ENCODE measurements around the gene RTTN. TPM values are rescaled to one million over a fixed set of nuclear protein-coding genes. Genes with fewer than 3 reads are reported as not detected.

The RTTN gene
- total and polyA plus RNA-seq, 2 of the 13 experiments (the other 11 are each of a cell fraction or from before 2014, with no cell fraction given) = 5.4 to 18.7 TPM

DNA sequence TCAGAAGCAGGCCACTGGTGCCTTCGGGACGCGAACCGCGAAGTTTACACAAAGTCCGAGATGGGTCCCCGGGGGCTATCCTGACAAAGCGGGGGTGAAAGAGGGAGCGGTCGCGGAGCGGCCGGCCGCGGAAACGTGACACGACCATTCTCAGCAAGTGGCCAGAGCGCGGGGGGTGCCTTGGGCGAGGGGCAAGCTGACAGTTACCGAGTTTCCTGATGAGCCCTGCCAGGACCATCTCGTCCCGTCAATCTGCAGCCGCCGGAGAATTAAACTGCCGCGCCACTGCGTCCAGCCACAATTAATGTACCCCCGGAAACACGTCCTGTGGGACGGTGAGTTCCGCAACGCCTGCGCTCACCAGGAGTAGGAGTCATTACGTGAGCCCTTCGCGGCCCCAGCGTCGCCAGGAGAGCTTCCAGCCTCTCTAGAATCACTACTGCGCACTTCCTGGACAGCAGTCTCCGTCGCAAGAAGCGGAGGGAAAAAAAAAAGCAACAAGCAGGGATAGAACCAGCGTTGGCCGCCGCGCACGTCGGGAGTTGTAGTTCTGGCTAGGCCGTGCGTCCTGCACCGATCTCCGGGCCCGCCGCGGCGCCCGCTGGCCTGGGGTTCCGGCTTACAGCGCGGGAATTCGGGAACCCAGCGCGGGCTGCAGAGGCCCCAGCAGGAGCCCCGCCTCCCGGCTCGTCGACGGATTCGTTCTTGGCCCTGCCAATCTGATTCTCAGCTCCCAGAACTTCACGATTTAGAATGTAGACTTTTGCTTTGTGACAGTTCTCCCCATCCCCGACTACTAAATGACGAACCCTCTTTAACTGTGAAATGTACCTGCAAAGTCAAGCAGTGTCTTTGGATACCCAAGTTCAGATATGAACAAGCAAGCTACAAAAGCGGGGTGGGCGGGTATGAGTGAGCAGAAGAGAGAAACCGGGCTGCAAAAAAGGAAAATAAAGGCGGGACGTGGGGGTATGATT, at the start of gene RTTN (continued):
- no peak for TF ChIP-seq NPAS2 (CRISPR knock-in tag; IDR thresholded peaks at IDR 0.05; ENCODE audit: borderline replicate concordance)
- no peak for TF ChIP-seq CCAR2 (optimal IDR thresholded peaks at IDR 0.05; ENCODE audit: low read depth, low read length)
- TF ChIP-seq YY1 (IDR thresholded peaks at IDR 0.05; ENCODE audit: insufficient read depth, insufficient replicate concordance, low read depth, low read length) = peak; percentile 80
- peak; percentile 98 for TF ChIP-seq ZNF143 (CRISPR knock-in tag; IDR thresholded peaks at IDR 0.05)
- peak; percentile 96 for TF ChIP-seq ZNF414 (CRISPR knock-in tag; IDR thresholded peaks at IDR 0.05)
- TF ChIP-seq RERE (CRISPR knock-in tag; IDR thresholded peaks at IDR 0.05; ENCODE audit: low read depth) = 0 out of 2 replicates have a peak, but pooled peaks have one; percentile 18
- peak; percentile 46; the same call in 1 of the 2 replicates for TF ChIP-seq IRX3 (CRISPR knock-in tag; IDR thresholded peaks at IDR 0.05; ENCODE audit: borderline replicate concordance, low read depth)
- TF ChIP-seq SRSF9 (IDR thresholded peaks at IDR 0.05; ENCODE audit: borderline replicate concordance, insufficient read depth, low read depth, low read length, poor library complexity, severe bottlenecking) = no peak
- TF ChIP-seq SYNCRIP (IDR thresholded peaks at IDR 0.05; ENCODE audit: insufficient read depth, low read depth, low read length) = no peak
- no peak for TF ChIP-seq NFKBIZ (CRISPR knock-in tag; IDR thresholded peaks at IDR 0.05)
- TF ChIP-seq, protein P1, sequence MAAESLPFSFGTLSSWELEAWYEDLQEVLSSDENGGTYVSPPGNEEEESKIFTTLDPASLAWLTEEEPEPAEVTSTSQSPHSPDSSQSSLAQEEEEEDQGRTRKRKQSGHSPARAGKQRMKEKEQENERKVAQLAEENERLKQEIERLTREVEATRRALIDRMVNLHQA (CRISPR knock-in tag; IDR thresholded peaks at IDR 0.05) = no peak
- peak; percentile 43; the same call in 1 of the 2 replicates for TF ChIP-seq HNRNPUL1 (IDR thresholded peaks at IDR 0.05; ENCODE audit: low read depth, low read length)
- TF ChIP-seq, protein P2, sequence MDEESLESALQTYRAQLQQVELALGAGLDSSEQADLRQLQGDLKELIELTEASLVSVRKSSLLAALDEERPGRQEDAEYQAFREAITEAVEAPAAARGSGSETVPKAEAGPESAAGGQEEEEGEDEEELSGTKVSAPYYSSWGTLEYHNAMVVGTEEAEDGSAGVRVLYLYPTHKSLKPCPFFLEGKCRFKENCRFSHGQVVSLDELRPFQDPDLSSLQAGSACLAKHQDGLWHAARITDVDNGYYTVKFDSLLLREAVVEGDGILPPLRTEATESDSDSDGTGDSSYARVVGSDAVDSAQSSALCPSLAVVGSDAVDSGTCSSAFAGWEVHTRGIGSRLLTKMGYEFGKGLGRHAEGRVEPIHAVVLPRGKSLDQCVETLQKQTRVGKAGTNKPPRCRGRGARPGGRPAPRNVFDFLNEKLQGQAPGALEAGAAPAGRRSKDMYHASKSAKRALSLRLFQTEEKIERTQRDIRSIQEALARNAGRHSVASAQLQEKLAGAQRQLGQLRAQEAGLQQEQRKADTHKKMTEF (CRISPR knock-in tag; IDR thresholded peaks at IDR 0.05) = peak; percentile 97
- TF ChIP-seq FUBP1 (CRISPR knock-in tag; IDR thresholded peaks at IDR 0.05; ENCODE audit: borderline replicate concordance) = peak; percentile 36; the same call in 1 of the 2 replicates
- TF ChIP-seq, protein P3, sequence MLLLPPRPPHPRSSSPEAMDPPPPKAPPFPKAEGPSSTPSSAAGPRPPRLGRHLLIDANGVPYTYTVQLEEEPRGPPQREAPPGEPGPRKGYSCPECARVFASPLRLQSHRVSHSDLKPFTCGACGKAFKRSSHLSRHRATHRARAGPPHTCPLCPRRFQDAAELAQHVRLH (CRISPR knock-in tag; IDR thresholded peaks at IDR 0.05; ENCODE audit: borderline replicate concordance, low read depth) = peak; percentile 84; the same call in 1 of the 2 replicates
- no peak for TF ChIP-seq ZNF382 (CRISPR knock-in tag; IDR thresholded peaks at IDR 0.05; ENCODE audit: borderline replicate concordance)
